GDM1 (cell line): ENCODE data around the gene MUC20.
"Not testable (repeated sequence)": the region's sequence is repeated elsewhere in the genome, so short reads cannot be mapped to it uniquely, and the experiment has no call there.

ENCODE experiments used
- DNase-seq: peaks from one replicate; lab custom pipeline; 2025; lab: John Stamatoyannopoulos, UW

MUC20 gene

GRCh38 chr3:195729476-195730251 lies 8.9 kb downstream of the MUC20 start:
- DNase-seq = no peak

- no peak for DNase-seq
These were observed 10.7 kb downstream of the MUC20 start for GRCh38 chr3:195731356-195731905.

- no peak for DNase-seq
These were observed 12.2 kb downstream of the MUC20 start for GRCh38 chr3:195732940-195733339.

- DNase-seq = no peak
These were observed 14.4 kb downstream of the MUC20 start for GRCh38 chr3:195735036-195735695.

- no peak for DNase-seq
These were observed 16.2 kb downstream of the MUC20 start for GRCh38 chr3:195736866-195737490.

- not testable (repeated sequence) for DNase-seq
These were observed 17.0 kb downstream of the MUC20 start for GRCh38 chr3:195737782-195738181.

- no peak for DNase-seq
These were observed 17.7 kb downstream of the MUC20 start for GRCh38 chr3:195738274-195739044.

- no peak for DNase-seq
These were observed 18.9 kb downstream of the MUC20 start for GRCh38 chr3:195739561-195740111.

GRCh38 chr3:195744437-195744836 lies 23.7 kb downstream of the MUC20 start:
- DNase-seq = no peak

- DNase-seq = no peak
These were observed 25.6 kb downstream of the MUC20 start for GRCh38 chr3:195746346-195746745.

GRCh38 chr3:195746751-195747150 lies 26.0 kb downstream of the MUC20 start:
- DNase-seq = no peak

- DNase-seq = no peak
These were observed 27.9 kb downstream of the MUC20 start for GRCh38 chr3:195748661-195749060.

- not testable (repeated sequence) for DNase-seq
These were observed 28.3 kb downstream of the MUC20 start for GRCh38 chr3:195749101-195749500.

GRCh38 chr3:195750797-195751520 lies 30.2 kb downstream of the MUC20 start:
- no peak for DNase-seq

GRCh38 chr3:195751560-195751959 lies 30.8 kb downstream of the MUC20 start:
- no peak for DNase-seq

- DNase-seq = no peak
These were observed 31.3 kb downstream of the MUC20 start for GRCh38 chr3:195752066-195752465.

- no peak for DNase-seq
These were observed 32.0 kb downstream of the MUC20 start for GRCh38 chr3:195752546-195753331.

GRCh38 chr3:195753581-195753980 lies 32.8 kb downstream of the MUC20 start:
- DNase-seq = no peak

GRCh38 chr3:195754141-195754540 lies 33.4 kb downstream of the MUC20 start:
- no peak for DNase-seq

- DNase-seq = no peak
These were observed 34.1 kb downstream of the MUC20 start for GRCh38 chr3:195754906-195755305.
